Stromal cell of bone marrow (primary cell): ENCODE results near the gene ZNF185.
"Not testable (repeated sequence)": the region's sequence is repeated elsewhere in the genome, so short reads cannot be mapped to it uniquely, and the experiment has no call there.

ENCODE experiments used
- DNase-seq: peaks from one replicate; pipeline ENCODE4 v3.0.0-alpha.2; 2012; ENCODE audit warnings: low read depth

Gene ZNF185

DNA sequence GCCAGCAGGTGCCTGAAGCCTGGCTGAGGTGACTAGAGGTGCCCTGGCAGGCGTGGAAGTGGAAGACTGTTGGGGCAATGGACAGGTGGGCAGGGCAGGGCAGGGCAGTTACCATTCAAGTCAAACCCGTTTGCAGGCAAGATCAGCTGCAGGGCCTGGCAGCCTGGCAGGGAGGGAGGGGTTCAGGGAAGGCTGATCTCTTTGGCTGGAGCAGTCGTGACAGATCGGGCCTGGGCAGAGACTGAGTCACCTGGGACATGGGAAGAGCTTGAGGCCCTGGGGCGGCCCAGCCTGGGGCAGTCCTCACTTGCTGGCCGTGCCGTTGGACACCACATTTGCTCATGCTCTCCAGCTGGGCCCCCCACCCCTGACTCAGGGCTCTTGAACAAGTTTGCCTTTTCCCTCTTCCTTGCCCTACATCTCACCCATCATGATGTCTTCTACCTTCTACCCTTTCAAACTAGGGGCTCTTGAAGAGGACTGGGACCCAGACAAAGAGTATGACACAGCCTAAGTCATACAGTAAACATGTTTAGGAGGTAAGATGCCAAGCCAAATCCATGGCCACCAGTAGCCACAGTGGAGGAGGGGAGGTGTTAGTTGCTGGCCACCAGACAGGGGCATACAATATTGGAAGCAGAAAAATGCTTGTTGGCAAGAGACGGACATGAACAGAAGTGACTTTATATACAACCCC, 2.0 kb upstream of the ZNF185 start:
- no peak for DNase-seq

DNA sequence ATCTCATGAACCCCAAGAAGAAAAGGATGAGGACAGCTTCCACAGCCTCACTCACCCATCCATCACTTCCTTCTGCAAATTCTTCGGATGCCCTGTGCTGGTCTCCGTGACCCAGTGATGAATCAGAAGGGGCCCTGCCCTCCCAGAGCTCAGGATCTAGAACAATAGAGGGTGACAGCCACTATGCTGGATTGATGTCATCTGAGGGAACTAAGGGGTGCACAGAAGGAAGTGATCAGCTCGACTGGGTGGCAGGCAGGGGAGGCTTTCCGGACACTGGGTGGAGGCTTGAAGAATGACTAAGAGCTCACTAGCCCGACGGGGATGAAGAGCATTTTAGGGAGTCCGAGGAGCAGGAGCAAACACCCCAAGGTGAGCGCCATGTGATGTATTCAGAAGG, 1.4 kb upstream of the ZNF185 start:
- DNase-seq = no peak

DNA sequence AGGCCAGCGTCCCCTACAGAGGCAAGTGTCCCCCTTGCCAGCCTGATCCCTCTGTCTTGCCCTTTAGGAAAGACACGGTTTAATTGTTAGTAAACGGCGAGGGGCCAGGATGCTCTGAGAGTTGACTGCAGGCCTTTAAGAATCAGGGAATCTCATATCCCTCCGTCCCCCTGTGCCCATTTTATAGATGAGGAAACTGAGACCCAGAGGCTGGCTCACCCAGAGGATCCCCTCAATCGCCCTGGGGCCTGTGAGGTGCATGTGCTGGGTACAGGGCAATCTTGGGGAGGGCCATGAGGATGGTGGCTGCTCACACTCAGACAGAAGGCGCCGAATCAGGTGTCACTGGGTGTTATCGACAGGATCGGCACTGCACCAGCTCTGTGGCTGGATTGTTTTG, 575 bp downstream of the ZNF185 start:
- no peak for DNase-seq

DNA sequence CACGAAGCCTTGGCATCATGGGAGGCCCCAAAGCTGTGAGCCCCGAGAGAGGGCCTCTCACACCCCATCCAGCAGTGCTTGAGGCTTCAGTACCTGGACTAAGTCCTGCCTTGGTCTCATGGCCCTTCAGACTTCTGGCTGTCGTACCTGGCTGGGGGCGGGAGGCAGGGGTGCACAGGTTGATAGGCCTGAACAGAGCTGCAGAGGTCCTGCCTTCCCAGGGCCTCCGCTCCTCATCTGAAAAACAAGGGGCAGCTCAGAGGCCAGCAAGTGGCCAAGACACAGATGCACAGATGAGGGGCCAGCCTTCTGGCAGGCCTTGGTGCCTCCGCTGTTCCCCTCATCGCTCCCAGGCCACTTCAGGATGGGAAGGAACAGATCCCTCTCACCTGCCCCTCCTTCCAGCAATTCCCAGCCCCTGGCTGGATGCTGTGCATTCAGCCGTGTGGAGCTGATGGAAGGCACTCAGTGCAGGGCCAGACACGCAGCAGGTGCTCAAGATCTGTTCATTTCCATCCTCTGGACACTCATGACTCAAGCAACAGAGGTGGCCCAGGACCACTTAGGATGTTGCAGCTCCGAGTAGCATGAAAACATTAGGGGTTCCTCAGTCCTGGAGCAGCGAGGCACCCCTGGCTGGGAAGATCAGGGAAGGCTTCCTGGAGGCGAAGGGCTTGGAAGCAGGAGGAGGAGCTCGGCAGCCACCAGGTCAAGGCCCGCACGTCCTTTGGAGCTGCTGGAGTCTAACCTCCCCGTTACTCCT, 1.4 kb downstream of the ZNF185 start:
- no peak for DNase-seq

DNA sequence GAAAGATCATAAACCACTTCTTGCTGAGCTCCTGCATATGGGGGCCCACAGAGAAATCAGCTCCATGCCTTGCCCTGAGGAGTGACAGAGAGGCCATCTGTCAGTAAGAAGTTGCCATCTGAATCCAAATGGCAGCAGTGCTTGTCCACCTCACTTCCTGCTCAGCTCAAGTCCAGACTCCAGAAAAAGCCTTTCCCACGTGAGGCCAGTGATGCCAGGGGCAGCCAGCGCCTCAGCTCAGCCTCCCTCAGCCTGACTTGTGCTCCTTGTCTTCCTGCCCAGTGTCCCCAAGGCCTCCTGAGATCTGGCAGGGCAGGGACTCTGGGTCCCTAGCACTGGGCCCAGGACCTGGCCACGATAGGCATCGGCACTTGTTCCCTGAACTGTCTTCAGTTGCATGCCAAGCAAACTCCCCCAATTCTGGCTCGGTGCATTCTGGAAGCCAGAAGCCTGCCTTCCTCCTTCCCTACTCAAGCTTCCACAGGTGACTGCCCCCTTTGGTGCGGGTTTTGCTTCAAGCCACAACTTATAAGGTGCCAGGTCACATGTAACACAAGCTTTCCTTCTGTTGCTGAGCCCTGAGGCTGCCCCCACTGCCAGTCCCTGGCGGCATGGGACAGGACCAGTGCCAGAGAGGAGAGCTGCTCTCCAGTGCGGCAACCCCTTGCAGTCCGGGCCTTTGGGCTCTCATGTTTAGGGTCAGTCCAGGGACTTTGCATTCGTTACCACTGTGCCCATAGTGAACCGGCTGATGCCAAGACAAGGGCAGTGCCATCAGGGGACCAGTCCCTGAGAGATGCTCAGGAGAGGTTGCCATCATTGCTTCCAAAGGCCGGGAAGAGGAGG, 2.2 kb downstream of the ZNF185 start:
- no peak for DNase-seq

DNA sequence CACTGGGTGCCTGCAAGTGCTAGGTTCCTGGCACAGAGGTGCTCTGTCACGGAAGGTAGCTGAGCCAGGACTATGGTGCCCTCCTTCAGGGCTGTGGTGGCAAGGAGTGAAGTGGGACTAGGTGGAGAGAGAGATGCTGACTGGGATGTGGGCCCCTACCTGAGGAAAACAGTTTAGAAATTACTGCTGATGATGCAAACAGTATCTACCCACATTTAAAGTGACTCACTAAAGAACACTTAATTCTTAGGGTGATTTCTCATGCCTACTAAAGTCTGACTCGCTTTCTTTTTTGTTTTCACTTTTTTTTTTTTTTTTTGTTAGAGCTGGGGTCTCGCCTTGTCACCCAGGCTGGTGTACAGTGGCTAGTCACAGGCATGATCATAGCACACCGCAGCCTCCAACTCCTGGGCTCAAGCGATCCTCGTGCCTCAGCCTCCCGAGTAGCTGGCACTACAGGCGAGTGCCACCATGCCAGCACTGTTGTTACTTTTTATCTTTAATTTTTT, 3.1 kb downstream of the ZNF185 start:
- DNase-seq = no peak

DNA sequence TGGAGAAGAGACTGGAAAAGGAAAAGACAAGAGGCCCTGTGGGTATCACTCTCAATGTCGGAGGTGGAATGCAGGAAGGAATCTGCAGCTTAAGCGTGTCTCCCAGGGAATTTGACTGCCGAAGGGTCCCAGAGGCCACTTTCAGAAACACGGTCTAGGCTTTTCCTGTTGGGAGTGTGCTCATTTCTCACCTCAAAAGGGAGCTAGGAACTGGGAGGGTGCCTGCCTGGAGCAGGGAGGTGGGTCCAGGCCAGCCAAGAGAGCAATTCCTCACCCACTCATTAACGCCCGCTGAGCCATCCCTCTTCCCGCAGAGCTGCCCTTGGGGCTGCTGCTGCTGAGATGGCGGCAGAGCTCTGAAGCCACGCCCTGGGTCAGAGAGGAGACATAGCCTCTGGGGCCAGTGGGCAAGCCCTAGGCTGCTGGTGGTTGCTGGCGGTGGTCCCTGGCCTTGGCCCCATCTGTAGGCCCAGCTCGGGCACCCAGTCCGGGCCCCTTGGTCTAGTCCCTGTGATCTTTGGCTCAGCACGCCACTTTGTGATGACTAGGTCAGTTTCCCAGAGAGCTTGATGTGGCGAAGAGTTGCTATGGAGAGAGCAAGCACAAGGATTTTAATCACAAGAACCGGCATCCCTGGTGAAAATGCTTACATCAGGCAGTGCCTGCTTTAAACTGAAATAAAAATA, 4.1 kb downstream of the ZNF185 start:
- peak; percentile 58 for DNase-seq

DNA sequence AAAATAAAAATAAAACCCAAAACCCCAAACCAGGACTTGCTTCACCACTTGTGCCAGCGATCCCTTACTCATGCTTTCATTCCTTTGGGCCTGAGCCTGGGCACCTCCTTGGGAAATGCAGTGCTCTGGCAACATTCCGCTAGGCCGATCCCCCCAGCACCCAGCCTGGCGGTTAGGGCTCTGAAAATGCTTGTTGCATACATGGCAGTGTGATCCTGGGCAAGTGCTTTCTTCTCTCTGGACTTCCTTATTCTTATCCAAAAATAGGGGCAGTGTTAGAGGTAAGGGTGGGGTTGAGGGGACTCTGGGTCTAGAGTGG, 4.6 kb downstream of the ZNF185 start:
- no peak for DNase-seq

DNA sequence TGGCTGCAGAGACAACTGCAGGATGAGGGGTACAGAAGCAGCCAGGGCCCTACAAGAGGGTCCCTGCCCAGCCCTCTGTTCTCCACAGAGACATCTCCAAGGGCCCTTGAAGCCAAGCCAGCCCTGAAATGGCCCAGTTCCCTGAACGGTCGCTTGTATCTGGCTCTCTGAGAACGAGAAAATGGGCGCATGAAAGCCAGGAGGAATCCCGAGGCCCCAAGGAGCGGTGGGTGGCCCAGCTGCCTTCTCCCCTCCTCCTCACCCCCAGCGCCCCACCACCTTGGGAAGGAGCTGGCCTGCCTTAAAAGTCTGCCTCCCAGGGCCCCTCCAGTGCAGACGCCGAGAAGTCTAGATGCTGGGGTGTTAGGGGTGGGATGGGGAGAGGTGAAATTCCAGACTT, 5.7 kb downstream of the ZNF185 start:
- DNase-seq = no peak

DNA sequence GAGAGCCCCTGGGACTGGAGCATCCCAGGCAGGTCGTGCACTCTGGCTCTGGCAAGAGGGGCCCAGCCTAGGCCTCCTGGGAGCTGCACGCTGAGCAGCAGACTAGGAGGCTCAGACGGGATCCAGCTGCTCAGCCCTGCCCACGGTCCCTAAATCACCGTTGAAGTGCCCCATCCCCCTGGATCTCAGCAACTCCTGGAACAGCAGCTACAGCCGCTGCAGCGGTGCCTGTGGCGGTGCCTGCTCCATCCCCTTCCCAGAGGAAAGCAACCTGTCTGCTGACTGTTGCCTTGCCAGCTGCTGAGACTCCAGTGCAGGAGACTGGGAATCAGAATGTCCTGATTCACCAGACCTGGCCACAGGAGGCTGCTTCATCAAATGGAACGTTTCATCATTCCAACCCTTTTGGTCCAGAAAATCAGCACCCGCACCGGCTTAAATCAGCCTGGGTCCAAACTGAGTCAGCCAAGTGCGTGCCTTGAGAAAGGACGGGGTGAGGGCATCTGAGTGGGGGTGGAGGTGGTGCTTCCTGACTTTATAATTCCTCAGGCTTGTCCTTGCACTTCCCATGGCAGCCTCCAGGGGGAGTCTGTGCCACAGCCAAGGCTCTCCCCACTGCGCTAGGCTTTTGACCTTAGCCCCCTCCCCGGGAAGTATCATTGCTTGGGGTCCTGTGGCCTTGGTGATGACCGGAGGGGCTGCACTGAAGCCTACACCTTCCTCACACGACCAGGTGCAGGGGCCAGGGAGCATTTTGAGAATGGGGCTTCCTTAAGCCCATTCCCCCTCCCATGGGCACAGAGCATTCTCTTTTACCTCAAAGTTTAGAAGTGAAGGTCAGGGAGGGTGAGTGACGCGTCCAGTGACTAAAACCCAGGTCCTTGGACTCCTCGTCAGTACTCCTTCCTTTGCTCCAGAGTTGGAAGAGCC, 6.5 kb downstream of the ZNF185 start:
- DNase-seq = peak; percentile 32

DNA sequence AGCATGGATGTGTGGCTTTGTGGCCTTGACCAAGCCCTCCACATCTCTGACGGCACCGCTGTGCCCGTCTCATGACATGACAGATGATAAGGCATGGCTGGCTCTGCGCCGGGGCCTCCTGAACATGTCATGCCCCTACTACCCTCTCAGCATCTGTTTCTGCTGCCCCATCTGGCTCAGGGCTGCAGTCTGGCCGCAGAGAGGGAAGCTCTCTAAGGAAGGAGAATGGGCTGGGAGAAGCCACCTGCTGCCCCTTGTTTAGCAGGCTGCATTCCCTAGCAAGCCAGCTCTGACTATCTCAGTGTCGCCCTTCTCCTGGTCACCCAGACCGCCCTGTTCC, 7.2 kb downstream of the ZNF185 start:
- no peak for DNase-seq

DNA sequence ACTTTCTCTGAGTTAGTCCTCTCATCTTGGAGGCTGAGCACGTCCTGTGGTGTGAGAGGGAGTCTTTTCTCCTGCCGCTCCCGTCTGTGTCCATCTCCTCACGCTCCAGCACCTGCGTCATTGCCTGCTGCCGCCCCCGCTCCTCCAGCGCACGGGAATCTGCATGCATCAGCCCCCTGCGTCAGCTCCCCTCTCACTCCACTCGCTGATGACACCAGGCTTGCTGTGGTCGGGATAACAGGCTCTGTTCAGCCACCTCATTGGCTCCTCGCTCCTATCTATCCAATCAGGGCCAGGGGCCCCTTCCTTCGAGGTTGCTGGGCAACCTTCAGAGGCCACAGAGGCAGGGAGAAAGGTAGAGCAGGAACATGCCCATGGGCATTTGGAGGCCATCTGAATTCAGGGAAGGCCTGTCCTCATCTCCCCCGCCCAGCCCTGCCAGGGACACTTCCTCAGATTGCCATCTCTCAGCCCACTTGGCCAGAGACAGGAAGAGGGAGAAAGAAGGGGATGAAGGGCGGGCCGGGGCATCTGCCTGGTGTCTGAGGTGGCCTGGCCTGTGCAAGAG, 9.3 kb downstream of the ZNF185 start:
- no peak for DNase-seq

DNA sequence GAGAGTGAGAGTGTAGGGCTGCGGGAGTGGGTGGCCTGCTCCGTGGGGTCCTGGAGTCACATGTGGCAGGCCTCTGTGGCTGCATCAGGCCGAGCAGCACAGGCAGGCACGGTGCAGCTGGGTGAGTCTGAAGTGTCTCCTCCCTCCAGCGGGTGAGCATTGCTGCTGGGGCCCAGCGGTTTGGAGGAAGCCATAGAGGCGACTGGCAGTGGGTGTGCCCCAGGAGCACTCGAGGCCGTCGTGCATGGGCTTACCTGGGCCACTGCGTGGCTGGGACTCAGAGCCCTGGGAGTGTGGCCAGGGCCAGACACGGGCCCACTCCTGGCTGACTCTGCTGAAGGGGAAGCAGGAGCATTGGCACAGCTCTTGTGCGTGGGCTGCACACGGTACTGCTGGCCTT, 10.6 kb downstream of the ZNF185 start:
- DNase-seq = no peak

DNA sequence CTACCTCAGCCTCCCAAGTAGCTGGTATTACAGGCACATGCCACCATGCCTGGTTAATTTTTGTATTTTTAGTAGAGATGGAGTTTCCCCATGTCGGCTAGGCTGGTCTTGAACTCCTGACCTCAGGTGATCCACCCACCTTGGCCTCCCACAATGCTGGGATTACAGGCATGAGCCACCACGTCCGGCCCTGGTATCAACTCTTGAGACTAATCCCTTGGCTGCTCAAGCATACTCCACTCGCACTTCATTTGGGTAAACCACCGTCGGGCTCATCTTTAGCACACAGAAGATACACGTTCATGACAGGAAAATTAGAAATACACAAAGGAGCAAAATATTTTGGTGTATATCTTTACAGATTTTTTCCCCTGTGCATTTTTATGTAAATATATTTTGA, 12.2 kb downstream of the ZNF185 start:
- DNase-seq = not testable (repeated sequence)

DNA sequence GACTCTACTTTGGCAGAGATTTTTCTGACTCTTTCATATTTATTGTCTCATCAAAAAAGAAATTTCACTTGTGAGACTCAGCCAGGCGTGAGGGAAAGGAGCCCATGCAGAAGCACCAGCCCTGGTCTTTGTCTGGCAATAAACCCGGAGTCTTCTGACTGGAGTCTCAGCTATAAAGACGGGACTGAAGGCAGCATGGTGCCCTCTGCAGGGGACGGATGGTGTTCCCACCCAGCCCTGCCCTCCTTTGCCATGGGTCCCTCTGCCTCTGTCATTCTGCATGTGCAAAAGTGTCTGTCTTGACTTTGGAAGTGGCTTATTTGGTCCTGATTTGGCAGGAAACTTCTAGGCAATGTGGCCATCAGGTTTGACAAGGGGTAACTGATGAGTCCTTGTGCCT, 14.2 kb downstream of the ZNF185 start:
- no peak for DNase-seq

DNA sequence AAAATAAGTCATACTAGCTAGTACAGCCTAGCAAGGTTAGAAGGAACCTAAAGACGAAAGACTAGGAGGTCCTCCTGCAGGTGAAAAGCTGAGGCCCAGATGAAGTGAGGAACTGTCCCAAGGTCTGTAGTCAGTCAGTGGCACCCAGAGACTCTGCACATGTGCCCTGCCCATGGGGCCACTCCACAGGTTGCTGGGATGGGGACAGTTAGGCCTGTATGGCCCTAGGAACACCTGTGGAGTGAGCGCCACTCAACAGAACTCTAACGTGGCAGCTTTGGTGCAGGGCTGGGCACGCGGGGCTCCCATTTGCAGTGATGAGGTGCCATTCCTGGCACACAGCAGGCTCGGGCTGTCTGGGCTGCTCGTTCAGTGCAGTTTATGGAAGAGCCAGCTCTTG, 14.8 kb downstream of the ZNF185 start:
- DNase-seq = no peak

DNA sequence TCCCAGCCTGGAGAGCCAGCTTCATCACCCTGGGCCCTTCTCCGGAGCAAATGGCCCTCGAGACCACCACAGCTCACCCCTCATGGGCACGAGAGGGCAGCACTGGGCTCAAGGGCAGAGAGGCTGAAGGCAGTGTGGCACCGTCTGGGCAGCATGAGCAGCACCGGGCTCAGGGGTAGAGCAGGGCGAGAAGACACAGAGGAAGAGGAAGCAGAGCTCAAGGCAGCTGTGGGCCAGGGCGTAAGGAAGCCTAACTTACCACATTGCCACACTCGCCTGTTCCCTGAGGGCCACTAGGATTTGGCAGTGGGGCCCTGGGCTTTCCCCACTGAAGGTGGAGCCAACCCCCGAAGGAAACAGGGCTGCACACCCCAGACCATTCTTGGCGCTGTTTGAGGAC, 15.5 kb downstream of the ZNF185 start:
- no peak for DNase-seq

DNA sequence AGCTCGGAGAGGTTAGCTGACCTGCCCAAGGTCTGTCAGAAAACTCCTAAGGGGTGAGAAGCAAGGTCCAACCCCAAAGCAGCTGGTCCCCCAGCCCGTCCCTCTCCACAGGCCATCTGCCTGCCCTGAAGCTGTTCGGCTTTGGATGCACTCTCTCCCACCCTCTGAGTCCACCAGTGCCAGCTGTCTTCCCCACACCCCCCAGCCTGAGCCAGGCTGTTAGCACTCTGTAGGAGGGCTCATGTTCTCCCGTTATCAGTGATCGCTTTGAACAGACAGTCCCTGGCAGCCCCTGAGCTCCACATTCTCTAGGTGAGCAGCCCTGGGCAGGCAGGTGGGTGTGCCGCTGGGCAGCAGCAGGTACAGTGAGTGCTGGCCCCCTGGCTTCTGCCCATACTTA, 16.0 kb downstream of the ZNF185 start:
- no peak for DNase-seq

DNA sequence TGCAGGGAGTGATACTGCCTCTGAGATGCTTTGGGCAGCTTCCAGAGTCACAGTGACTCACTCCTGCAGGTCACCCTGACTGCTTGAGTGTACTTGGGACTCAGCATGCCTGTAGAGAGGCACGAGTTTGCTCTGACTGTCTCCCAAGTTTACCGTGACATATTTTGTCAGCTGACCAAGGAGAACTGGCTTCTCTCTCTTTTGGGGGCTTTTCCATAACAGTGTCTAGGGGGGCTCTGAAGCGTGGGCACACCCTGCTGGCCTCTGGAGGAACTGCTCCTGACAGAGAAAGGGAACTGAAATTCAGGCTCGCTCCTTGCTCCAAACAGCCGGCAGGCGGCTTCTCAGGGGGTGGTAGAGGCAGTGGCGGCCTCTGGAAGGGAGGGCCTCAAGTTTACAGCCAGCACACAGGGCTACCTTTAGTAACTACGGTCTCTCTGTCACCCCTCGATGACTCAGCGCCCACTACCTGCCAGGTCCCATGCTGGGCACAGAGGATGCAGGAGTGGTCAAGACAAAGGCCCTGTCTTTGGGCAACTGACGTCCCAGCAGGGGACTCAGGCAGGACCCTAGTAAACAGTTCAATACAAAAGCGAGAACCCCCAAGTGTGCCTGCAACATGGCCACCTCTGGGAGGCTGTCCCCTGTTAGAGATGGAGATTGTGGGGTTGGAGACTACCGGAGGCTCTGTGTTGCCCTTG, 17.8 kb downstream of the ZNF185 start:
- DNase-seq = no peak
